Endothelial cell of umbilical vein (primary cell): ENCODE data around the gene HK3. TPM values are rescaled to one million over a fixed set of nuclear protein-coding genes. Genes with fewer than 3 reads are reported as not detected.

ENCODE experiments used
- BruUV-seq: library from RNA; stranded (reverse); fragments of 400-500 nt; replicated peaks from 2 replicates; lab custom pipeline; 2021; lab: Mats Ljungman, UMichigan
- CTCF ChIA-PET: fragments of 300-600, 350-600 bp; sonication (Branson Sonifier 250); formaldehyde crosslinking; loops from one replicate; lab custom pipeline; 2021; ENCODE audit warnings: antibody characterized with exemption, inconsistent platforms; lab: Charles Lee
- POLR2A ChIA-PET: fragments of 300-600, 350-600 bp; sonication (Branson Sonifier 250); formaldehyde crosslinking; loops from one replicate; lab custom pipeline; 2021; ENCODE audit warnings: antibody characterized with exemption, inconsistent platforms; lab: Charles Lee
- DNase-seq: peaks from one replicate; pipeline ENCODE4 v3.0.0-alpha.2; 2011; ENCODE audit warnings: low read depth, low spot score
- FAIRE-seq: peaks from 2 replicates; lab custom pipeline; 2011; peaks lifted over from hg19 to GRCh38; lab: Jason Lieb, UNC
- H2AFZ ChIP-seq: 2 replicates; pipeline ENCODE4 v1.6.0; 2012; ENCODE audit warnings: low read depth, low read length, control low read depth, inconsistent platforms
- H3K27ac ChIP-seq: 2 replicates; pipeline ENCODE4 v1.5.1; 2011; ENCODE audit warnings: low read depth, mild to moderate bottlenecking, control low read depth, low read length, moderate library complexity; ENCODE audit not compliant: insufficient read depth
- H3K27me3 ChIP-seq, 2 experiments: 2 replicates each; pipeline versions ENCODE4 v1.6.0 to v1.6.1; 2011; ENCODE audit warnings: low read length in 2 of 2, mixed read lengths in 1 of 2; ENCODE audit not compliant: control insufficient read depth in 2 of 2, insufficient read depth in 2 of 2
- H3K36me3 ChIP-seq, 2 experiments: 2 replicates in 1 of 2; 3 replicates in 1 of 2; pipeline ENCODE4 v1.5.1; 2011; ENCODE audit warnings: low read length in 2 of 2, mild to moderate bottlenecking in 1 of 2, moderate library complexity in 1 of 2; ENCODE audit not compliant: control insufficient read depth in 2 of 2, insufficient read depth in 2 of 2; ENCODE audit errors: extremely low read depth in 1 of 2
- H3K4me1 ChIP-seq: 3 replicates; pipeline ENCODE4 v1.5.1; 2011; ENCODE audit warnings: mild to moderate bottlenecking, low read length; ENCODE audit not compliant: control insufficient read depth, insufficient read depth; ENCODE audit errors: extremely low read depth
- H3K4me2 ChIP-seq: 2 replicates; pipeline ENCODE4 v1.6.1; 2011; ENCODE audit warnings: low read length, control low read depth, mixed read lengths; ENCODE audit not compliant: insufficient read depth
- H3K4me3 ChIP-seq, 3 experiments: fragments of 200-600 bp in 1 of 3; sonication (generic), shearing (Covaris generic) in 1 of 3; replicated peaks in 1 of 3; 2 replicates each; pipeline ENCODE4 v1.5.1; 2011 to 2016; ENCODE audit warnings: control low read depth in 3 of 3, low read length in 3 of 3, mild to moderate bottlenecking in 2 of 3, inconsistent platforms in 1 of 3, low read depth in 1 of 3, moderate library complexity in 1 of 3; ENCODE audit not compliant: insufficient read depth in 1 of 3
- H3K79me2 ChIP-seq: 2 replicates; pipeline ENCODE4 v1.6.0; 2012; ENCODE audit warnings: low read length, inconsistent platforms; ENCODE audit not compliant: control insufficient read depth, insufficient read depth
- H3K9ac ChIP-seq: replicated peaks from 2 replicates; pipeline ENCODE3; 2011; ENCODE audit warnings: low read length, control low read depth; ENCODE audit not compliant: insufficient read depth; ENCODE audit errors: extremely low read depth
- H3K9me1 ChIP-seq: replicated peaks from 3 replicates; pipeline ENCODE4 v1.6.0; 2011; ENCODE audit warnings: mild to moderate bottlenecking, low read length; ENCODE audit not compliant: control insufficient read depth, insufficient read depth; ENCODE audit errors: extremely low read depth
- H3K9me3 ChIP-seq: replicated peaks from 2 replicates; pipeline ENCODE4 v1.5.1; 2012; ENCODE audit warnings: low read length, inconsistent platforms; ENCODE audit not compliant: control insufficient read depth, insufficient read depth
- H4K20me1 ChIP-seq: replicated peaks from 2 replicates; pipeline ENCODE3; 2011; ENCODE audit warnings: mild to moderate bottlenecking, low read length; ENCODE audit not compliant: control insufficient read depth, insufficient read depth; ENCODE audit errors: extremely low read depth
- CTCF ChIP-seq, 2 donors: IDR thresholded peaks; 1 replicate in 1 of 2; 2 replicates in 1 of 2; pipeline ENCODE4 v1.5.1; 2011; ENCODE audit warnings: low read length in 2 of 2, mild to moderate bottlenecking in 2 of 2, moderate library complexity in 2 of 2, control low read depth in 1 of 2, inconsistent platforms in 1 of 2, low read depth in 1 of 2; ENCODE audit not compliant: insufficient read depth in 1 of 2; ENCODE audit errors: extremely low read depth in 1 of 2
- EZH2 ChIP-seq: IDR thresholded peaks from 2 replicates; pipeline ENCODE4 v1.6.1; 2012; ENCODE audit warnings: borderline replicate concordance, low read depth, mild to moderate bottlenecking, moderate library complexity, low read length, inconsistent platforms; ENCODE audit not compliant: severe bottlenecking
- FOS ChIP-seq: IDR thresholded peaks from 2 replicates; pipeline ENCODE4 v1.6.1; 2011; ENCODE audit warnings: mild to moderate bottlenecking, low read length, moderate library complexity, borderline replicate concordance; ENCODE audit not compliant: insufficient read depth
- GATA2 ChIP-seq: IDR thresholded peaks from 2 replicates; pipeline ENCODE4 v1.7.0; 2011; ENCODE audit warnings: low read depth, mild to moderate bottlenecking, moderate library complexity, mixed read lengths, low read length; ENCODE audit not compliant: insufficient read length, insufficient read depth
- JUN ChIP-seq: IDR thresholded peaks from 2 replicates; pipeline ENCODE4 v1.6.1; 2011; ENCODE audit warnings: borderline replicate concordance, low read depth; ENCODE audit not compliant: insufficient read length, insufficient read depth
- MAX ChIP-seq: IDR thresholded peaks from 2 replicates; pipeline ENCODE4 v1.6.1; 2011; ENCODE audit not compliant: insufficient read depth, insufficient read length
- MYC ChIP-seq: IDR thresholded peaks from one replicate; pipeline ENCODE4 v1.6.1; 2011; ENCODE audit warnings: mild to moderate bottlenecking, low read depth, low read length
- POLR2A ChIP-seq: IDR thresholded peaks from 2 replicates; pipeline ENCODE4 v1.6.1; 2012; ENCODE audit warnings: low read depth, mild to moderate bottlenecking, control low read depth, low read length
- POLR2AphosphoS5 ChIP-seq: IDR thresholded peaks from 2 replicates; pipeline ENCODE4 v1.6.1; 2012; ENCODE audit warnings: low read depth, mild to moderate bottlenecking, control low read depth, low read length, moderate library complexity; ENCODE audit not compliant: insufficient read depth
- dilution Hi-C: fragments of 300-500 bp; cut with MboI; formaldehyde crosslinking; loops from one replicate; pipeline ENCODE4 v1.15.0; 2019; ENCODE audit warnings: low sequenced_read_pairs; ENCODE audit not compliant: extremely low pct_ligation_motif_present
- intact Hi-C: fragments of 100-400 bp; cut with micrococcal nuclease; formaldehyde crosslinking; loops from one replicate; pipeline ENCODE4 v1.10.0; 2022
- polyA plus RNA-seq, 4 experiments: library from polyadenylated mRNA; depleted of rRNA in 3 of 4; stranded (reverse) in 3 of 4; unstranded in 1 of 4; fragments of >200 nt; gene quantifications; 2 replicates each; pipeline versions ENCODE4 v1.2.1 to v1.2.3, GENCODE V29; 2011 to 2012; ENCODE audit warnings: missing spikeins in 1 of 4
- total RNA-seq: library from RNA; stranded (reverse); gene quantifications from 2 replicates; pipeline ENCODE4 v1.2.3, GENCODE V29; 2021

Gene HK3
- total and polyA plus RNA-seq, 2 donors (not counting 3 experiments of a cell fraction or from before 2014, with no cell fraction given) = not detected

- Histone ChIP-seq H3K27ac (no peak overlapping the region), H3K36me3 (peaks cover 17 to 28% of the 10 kb centered on the region in 2 experiments), H4K20me1 (no peaks in the 10 kb centered on the region), H3K4me2 (no peak overlapping the region), H3K9me1 (no peaks in the 10 kb centered on the region), H3K4me3 (no peak overlapping the region), H3K27me3 (no peaks in the 10 kb centered on the region), H2AFZ (no peak overlapping the region), H3K9ac (no peak overlapping the region), H3K79me2 (no peaks in the 10 kb centered on the region), H3K9me3 (no peaks in the 10 kb centered on the region), H3K4me1 (peaks cover 11% of the 10 kb centered on the region)
- TF ChIP-seq FOS (no peak), JUN (no peak), POLR2AphosphoS5 (no peak), POLR2A (no peak), MYC (no peak), CTCF (IDR thresholded peaks at IDR 0.05; ENCODE audit: extremely low read depth in 1 of 2, insufficient read depth in 1 of 2, low read depth in 1 of 2, low read length in 2 of 2) (no peak), GATA2 (no peak), EZH2 (no peak), MAX (no peak)
- ChIA-PET POLR2A (no interaction called here), CTCF (interaction anchor here (1.5 to 7.3 kb wide), 2 partner anchors 11 to 240 kb away, joined by 3 to 42 read pairs; no protein-coding TSS in a partner anchor)
- intact Hi-C loops (no loop called here), dilution Hi-C loops (no loop called here)
- no peak for DNase-seq
- BruUV-seq = no TSS peak
- FAIRE-seq = no peak
Measured at GRCh38 chr5:176900780-176901204, 1.6 kb upstream of the HK3 start.
